ENCODE data around the gene EXOC7.

DNA sequence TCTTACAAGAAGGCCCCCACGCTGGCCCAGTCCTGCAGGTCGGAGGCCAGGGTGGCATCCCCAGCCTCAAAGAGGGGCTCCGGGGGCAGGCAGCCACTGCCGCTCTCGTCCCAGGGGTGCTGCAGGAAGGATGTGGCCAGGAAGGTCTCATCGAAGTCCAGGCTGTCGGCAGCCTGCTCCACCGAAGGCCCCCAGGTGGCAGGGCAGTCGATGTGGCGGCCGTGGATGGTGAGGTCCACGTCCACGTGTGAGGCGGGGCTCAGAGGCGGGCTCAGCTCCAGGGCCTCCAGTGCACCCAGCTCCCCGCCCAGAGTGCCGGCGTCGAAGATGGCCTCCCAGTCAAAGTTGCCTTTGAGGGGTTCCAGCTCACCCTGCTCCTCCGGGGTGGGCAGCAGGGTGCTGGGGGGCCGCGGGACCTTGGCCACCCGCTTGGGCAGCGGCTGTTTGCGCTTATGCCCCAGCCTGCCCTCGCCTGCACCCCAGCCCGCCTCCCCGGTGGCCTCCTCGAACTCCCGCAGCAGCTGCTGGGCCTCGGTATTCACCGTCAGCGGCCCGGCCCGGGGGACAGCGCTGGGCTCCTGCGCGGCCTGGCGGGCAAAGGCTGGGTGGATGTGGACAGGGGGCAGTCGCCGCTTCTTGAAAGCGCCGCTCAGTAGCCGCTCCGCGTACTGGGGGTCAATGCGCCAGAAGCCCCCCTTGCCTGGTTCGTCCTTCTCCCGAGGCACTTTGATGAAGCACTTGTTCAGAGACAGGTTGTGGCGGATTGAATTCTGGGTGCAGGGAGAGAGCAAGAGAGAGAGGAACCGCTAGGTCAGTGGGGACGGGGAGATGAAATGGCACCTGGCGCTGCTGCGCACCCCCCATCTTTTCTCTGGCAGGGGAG, 34.0 kb upstream of the EXOC7 start:
- no peak for TF ChIP-seq POLR2A (IDR thresholded peaks at IDR 0.05)
- TF ChIP-seq, protein P1, sequence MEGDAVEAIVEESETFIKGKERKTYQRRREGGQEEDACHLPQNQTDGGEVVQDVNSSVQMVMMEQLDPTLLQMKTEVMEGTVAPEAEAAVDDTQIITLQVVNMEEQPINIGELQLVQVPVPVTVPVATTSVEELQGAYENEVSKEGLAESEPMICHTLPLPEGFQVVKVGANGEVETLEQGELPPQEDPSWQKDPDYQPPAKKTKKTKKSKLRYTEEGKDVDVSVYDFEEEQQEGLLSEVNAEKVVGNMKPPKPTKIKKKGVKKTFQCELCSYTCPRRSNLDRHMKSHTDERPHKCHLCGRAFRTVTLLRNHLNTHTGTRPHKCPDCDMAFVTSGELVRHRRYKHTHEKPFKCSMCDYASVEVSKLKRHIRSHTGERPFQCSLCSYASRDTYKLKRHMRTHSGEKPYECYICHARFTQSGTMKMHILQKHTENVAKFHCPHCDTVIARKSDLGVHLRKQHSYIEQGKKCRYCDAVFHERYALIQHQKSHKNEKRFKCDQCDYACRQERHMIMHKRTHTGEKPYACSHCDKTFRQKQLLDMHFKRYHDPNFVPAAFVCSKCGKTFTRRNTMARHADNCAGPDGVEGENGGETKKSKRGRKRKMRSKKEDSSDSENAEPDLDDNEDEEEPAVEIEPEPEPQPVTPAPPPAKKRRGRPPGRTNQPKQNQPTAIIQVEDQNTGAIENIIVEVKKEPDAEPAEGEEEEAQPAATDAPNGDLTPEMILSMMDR (IDR thresholded peaks at IDR 0.05 in 8 of 11, conservative IDR thresholded peaks at IDR 0.05 in 3 of 11): no peak
